ENCODE results near the gene GRAMD2A.
A peak's percentile ranks its signal among the peaks of the same experiment; 100 is the strongest.

The GRAMD2A gene

GRCh38 chr15:72166716-72167417, 30.7 kb downstream of the GRAMD2A start:
- no peak for DNase-seq

DNA sequence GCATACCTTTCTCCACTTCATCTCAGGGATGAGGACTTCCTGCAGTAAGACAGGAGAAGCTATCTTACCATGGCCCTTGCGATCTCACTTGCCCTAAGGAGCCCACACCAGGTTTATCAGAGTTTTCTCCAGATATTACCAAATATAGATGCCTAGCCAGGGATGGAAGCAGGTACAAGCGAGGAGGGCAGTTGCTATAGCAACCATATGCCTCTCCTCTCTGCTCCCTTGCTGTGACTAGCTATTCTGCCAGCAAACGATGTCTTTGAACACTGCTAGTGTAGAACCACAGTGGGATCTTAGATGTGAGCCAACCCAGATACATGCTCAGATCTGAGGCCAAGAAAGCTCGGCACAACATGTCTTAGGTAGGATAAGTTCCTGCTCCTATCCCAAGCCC, 33.9 kb downstream of the GRAMD2A start:
- no peak for DNase-seq

DNA sequence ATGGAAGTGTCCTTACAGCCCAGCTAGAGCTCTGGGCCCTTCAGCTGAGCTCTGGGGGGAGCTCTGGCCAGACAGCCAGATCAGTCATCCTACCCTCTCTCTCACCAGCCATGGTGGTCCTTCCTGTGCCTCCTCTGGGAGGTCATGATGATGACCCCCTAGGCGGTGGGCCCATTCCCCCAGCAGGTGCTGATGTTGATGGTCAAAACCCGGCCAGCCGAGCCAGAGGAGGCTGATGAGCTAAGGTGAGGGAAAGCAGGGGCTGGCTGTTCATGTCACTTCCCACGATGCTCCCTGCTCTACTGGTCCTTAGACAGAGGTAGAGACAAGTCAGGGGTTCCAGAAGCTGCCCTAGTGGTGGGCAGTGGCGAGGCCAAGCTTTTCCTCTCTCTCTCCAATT, 35.0 kb downstream of the GRAMD2A start:
- no peak for DNase-seq

- no peak for DNase-seq
These were observed 36.0 kb downstream of the GRAMD2A start for GRCh38 chr15:72161361-72162132.

- DNase-seq, result no peak
These were observed 36.8 kb downstream of the GRAMD2A start for GRCh38 chr15:72160696-72161245.

- no peak for DNase-seq
These were observed 40.7 kb downstream of the GRAMD2A start for GRCh38 chr15:72156928-72157327.

DNA sequence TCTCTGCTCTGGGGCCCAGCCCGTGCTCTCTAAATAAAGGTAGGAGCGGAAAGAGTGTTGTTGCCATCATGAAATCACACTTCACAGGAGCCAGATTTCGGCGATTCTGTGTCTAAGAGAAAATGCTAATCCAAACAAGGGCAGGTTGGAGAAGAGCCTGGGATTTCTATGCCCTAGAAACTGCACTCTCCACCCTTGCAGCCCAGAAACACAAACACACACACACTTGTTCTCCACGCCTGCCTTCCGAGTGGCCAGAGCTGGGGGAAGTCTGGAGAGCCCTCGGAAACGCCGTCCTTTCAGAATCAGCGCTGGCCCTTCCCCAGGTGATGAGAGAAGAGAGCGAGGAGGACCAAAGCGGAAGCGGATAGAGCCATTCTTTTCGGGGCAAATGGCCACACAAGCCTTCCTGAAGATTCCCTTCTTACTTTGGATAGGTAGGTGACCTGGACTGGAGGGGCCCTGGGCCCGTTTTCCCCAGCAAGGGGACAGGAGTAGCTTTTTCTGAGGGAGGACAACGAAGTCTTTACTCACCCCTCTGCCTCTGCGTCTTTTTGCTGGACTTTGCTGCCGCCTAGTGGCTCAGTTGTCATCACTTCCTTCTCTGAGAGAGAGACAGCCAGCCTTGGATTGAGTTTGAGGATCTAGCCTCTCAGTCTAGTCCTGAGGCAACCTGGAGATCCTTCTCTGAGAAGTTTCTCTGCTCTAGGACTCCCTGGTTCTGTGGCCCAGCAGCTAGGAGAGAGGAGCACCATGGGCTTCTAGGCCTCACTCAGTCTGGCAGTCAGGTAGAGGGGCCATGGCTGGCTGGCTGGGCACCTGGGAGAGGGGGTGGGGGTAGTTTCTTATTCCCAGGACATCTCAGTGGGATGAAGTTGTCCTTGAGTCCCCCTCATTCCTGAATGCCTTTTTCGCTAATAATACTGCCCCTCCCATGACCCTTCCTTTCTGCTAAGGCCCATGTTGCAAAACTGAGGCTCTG, 41.7 kb downstream of the GRAMD2A start:
- DNase-seq, result peak; percentile 80

DNA sequence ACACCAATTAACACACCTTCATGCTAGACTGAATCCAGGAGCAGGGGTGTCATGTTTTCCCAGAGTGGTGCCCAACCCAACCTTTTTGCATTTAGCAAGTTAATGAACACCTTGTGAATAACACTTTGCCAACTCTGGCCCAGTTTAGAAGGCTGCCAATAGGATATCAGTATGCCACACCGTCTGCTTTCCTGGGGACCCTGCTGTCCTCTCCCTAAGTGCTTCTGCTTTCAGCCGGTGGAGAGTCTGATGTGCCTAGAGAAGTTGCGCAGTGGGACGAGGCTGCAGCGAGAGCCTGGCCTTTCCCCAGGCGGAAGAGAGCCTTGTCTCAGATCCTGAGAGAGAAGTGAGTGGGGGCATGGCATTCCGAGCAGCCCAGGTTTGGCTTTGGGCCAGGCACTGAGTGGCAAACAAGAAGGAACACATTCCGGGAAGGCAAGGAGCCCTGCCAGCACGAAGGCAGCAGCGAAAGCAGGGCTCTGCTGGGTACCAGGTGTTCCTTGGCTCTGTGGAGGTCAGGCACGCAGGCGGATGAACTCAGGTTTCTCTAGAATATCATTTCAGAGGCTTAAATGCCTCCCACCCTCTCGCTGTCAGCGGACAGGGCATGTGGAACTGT, 42.5 kb downstream of the GRAMD2A start:
- peak; percentile 36 for DNase-seq

- DNase-seq, result no peak
These were observed 43.3 kb downstream of the GRAMD2A start for GRCh38 chr15:72154316-72154715.

DNA sequence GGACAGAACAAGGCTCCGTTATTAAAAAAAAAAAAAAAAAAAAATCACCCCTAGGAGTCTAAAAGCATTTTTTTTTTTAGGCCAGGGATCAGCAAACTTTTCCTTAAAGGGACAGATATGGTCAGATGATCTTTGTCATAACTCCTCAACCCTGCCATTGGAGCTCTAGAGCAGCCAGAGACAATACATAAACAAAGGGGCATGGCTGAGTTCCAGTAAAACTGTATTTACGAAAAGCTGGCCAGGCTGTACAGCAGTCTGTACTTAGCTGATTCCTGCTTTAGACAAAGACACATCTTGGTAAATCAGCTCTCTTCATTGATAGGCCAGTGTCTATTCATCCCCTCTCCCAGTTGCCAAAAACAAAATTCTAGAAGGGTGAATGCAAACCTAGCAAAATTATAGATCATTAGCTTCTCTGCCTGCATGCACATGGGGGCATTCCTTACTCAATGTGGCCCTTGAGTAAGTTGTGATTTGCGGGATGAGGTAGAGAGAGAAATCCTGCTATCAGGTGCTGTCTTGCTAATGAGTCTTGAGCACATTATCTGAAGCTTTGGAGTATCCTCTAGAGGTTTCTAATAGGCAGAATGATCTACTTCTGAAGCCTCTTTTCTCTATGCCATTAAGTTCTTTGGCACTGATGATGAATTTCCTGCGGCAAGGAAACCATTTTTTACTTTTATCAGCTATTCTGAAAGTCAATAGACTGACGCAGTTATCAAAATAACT, 44.2 kb downstream of the GRAMD2A start:
- DNase-seq, result no peak

GRCh38 chr15:72147418-72147817, 50.2 kb downstream of the GRAMD2A start:
- no peak for DNase-seq

- DNase-seq, result no peak
These were observed 50.7 kb downstream of the GRAMD2A start for GRCh38 chr15:72146934-72147333.

- DNase-seq, result no peak
These were observed 51.4 kb downstream of the GRAMD2A start for GRCh38 chr15:72146221-72146620.

DNA sequence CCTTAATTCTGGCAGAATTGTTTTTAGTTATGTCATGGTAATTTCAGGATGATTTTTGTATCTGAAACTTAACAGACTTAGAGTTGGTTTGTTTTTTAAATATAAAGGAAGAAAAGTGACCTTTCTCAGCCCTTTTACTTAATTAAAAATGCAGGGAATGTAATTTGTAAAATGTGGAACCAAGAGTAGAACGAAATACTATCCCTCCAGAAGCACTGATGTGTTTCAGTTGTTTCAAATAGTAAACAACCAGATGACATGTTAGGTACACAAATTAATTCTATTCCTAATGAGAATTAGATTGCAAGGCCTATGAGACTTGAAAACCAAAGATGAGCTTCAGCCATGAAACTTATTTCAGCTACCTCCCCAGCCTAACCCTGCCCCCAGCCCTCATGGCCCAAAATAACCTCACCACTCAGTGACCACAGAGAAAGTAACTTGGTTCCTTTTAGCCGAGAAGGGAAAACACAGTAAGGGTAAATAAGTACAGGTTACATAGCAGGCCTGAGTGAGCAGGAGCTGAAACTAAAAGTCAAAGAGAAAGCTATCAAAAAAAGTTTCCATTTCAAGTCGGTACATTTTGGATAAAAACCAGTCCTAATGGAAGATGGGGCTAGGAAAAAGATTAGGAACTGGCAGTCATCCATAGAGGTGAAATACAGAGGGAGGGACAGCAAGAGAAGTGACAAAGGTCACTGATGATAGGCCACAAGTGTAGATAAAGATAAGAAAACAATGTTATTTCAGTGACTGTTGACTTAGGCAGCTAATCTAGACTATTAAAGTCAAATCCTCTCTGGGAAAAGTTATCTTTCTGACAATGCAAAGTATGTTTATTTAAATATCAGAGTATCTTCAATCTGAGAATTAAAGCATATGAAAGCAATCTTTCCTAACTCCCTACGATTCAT, 56.2 kb downstream of the GRAMD2A start:
- DNase-seq, result no peak

DNA sequence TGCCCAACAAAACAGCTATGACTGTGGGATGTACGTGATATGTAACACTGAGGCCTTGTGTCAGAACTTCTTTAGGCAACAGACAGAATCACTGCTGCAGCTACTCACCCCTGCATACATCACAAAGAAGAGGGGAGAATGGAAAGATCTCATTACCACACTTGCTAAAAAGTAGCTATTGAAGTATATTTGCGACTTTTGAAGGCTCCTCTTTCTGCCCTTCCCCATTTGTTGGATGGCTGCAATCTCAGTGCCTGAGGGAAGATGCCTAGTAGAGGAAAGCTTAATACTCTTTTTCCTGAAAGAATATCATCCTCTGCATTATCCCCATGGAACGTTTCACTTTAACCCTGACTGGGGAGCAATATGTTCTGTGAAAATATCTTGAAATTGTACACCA, 57.5 kb downstream of the GRAMD2A start:
- DNase-seq, result no peak

DNA sequence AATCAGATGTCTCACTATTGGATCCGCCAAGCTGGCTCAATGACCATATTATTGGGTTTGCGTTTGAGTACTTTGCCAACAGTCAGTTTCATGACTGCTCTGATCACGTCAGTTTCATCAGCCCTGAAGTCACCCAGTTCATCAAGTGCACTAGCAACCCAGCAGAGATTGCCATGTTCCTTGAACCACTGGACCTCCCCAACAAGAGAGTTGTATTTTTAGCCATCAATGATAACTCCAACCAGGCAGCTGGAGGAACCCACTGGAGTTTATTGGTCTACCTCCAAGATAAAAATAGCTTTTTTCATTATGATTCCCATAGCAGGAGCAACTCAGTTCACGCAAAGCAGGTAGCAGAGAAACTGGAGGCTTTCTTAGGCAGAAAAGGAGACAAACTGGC, 57.9 kb downstream of the GRAMD2A start:
- no peak for DNase-seq

GRCh38 chr15:72136170-72137051, 61.2 kb downstream of the GRAMD2A start:
- DNase-seq, result peak; percentile 46

- peak; percentile 46 for DNase-seq
These were observed 61.9 kb downstream of the GRAMD2A start for GRCh38 chr15:72135719-72136118.

GRCh38 chr15:72133211-72133610, 64.4 kb downstream of the GRAMD2A start:
- no peak for DNase-seq

GRCh38 chr15:72131922-72132321, 65.7 kb downstream of the GRAMD2A start:
- DNase-seq, result no peak

All from NCI-H526 treated with DMSO at 0.1 percent for 48 hours (cell line).